Upper lobe of right lung (tissue), 1 donor: Measurements from ENCODE around the gene ZNF746. TPM values are rescaled to one million over a fixed set of nuclear protein-coding genes. Genes with fewer than 3 reads are reported as not detected.

ENCODE experiments used
- ATAC-seq: fragments of 200-7000 bp; cut with Tn5 transposase; one replicate; pipeline ENCODE4 v1.9.1; 2020; ENCODE audit warnings: mild to moderate bottlenecking, moderate library complexity
- DNase-seq: peaks from one replicate; pipeline ENCODE4 v3.0.0-alpha.2; 2020
- H3K27ac ChIP-seq: fragments of 200-600 bp; one replicate; pipeline ENCODE4 v1.8.0; 2022
- H3K27me3 ChIP-seq: fragments of 200-600 bp; one replicate; pipeline ENCODE4 v1.8.0; 2022; ENCODE audit warnings: mild to moderate bottlenecking
- H3K36me3 ChIP-seq: fragments of 200-600 bp; one replicate; pipeline ENCODE4 v1.8.0; 2022
- H3K4me1 ChIP-seq: fragments of 200-600 bp; one replicate; pipeline ENCODE4 v1.8.0; 2022
- H3K4me3 ChIP-seq: fragments of 200-600 bp; one replicate; pipeline ENCODE4 v1.8.0; 2022; ENCODE audit warnings: mild to moderate bottlenecking
- H3K9me3 ChIP-seq: fragments of 200-600 bp; one replicate; pipeline ENCODE4 v1.8.0; 2022
- intact Hi-C: fragments of 100-400 bp; cut with DNase I; formaldehyde crosslinking; loops from one replicate; pipeline ENCODE4 v1.11.0; 2022
- total RNA-seq: library from RNA; stranded (reverse); fragmentation: NEBNext Ultra II Directional; extraction: Animal tissue kit (Norgen Biotek cat#: 25700); gene quantifications from one replicate; pipeline ENCODE4 v1.2.1, GENCODE V29; 2021
- TF ChIP-seq, protein P1 (sequence below): fragments of 200-600 bp; IDR thresholded peaks from one replicate; pipeline ENCODE4 v1.8.0; 2022; ENCODE audit warnings: antibody characterized with exemption
- donor health status: DM: no; HTN: yes; CAD: no; lungs with severe emphysema.

ZNF746 gene
- total RNA-seq, 1 donor from 2014 or later, result 17.0 TPM

GRCh38 chr7:149529136-149529718, 31.6 kb upstream of the ZNF746 start:
- no peak overlapping the region for H3K4me3 ChIP-seq
- H3K36me3 ChIP-seq, result no peaks in the 10 kb centered on the region
- no peak for DNase-seq
- intact Hi-C loops, result no loop called here
- H3K9me3 ChIP-seq, result peaks cover 36% of the 10 kb centered on the region
- TF ChIP-seq, protein P1, sequence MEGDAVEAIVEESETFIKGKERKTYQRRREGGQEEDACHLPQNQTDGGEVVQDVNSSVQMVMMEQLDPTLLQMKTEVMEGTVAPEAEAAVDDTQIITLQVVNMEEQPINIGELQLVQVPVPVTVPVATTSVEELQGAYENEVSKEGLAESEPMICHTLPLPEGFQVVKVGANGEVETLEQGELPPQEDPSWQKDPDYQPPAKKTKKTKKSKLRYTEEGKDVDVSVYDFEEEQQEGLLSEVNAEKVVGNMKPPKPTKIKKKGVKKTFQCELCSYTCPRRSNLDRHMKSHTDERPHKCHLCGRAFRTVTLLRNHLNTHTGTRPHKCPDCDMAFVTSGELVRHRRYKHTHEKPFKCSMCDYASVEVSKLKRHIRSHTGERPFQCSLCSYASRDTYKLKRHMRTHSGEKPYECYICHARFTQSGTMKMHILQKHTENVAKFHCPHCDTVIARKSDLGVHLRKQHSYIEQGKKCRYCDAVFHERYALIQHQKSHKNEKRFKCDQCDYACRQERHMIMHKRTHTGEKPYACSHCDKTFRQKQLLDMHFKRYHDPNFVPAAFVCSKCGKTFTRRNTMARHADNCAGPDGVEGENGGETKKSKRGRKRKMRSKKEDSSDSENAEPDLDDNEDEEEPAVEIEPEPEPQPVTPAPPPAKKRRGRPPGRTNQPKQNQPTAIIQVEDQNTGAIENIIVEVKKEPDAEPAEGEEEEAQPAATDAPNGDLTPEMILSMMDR, result no peak
- no peak for ATAC-seq
- H3K4me1 ChIP-seq, result no peaks in the 10 kb centered on the region
- no peak overlapping the region for H3K27ac ChIP-seq
- H3K27me3 ChIP-seq, result no peaks in the 10 kb centered on the region

DNA sequence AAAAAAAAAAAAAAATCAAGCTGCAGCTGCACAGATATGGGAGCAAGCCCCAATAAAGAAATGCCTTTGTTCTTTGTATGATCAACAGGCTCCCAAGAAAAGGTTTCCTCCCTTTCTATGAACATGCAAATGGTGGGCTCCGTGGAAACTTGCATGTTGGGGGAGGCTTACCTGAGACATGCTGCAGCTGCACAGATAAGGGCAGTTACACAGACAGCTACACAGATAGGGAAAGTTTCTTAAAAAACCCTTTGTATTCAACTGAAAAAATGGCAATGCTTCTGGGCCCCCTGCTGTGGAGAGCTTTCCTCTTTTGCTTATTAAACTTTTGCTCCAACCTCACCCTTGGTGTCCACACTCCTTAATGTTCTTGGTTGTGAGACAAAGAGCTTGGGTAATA, 29.8 kb upstream of the ZNF746 start:
- Histone ChIP-seq H3K4me1 (no peaks in the 10 kb centered on the region), H3K27me3 (no peaks in the 10 kb centered on the region), H3K27ac (no peak overlapping the region), H3K4me3 (no peak overlapping the region), H3K36me3 (no peaks in the 10 kb centered on the region), H3K9me3 (peaks cover 28% of the 10 kb centered on the region)
- ATAC-seq, result no peak
- intact Hi-C loops, result no loop called here
- TF ChIP-seq, protein P1, result no peak
- no peak for DNase-seq

DNA sequence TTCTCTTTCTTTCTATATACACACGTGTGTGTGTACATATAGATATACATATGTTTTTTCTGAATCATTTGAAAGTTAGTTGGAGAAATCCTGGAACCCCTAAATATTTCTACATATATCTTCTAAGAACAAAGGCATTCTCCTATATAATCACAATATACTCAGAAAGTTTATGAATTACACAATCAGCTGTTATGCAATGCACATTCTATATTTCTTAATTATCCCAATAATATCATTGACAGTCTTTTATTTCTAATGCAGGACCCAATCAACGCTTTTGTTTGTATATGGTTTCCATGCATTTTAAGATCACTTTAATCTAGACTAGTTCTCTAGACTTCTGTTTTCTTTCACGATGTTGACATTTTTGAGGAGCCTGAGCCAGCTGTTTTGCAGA, 27.7 kb upstream of the ZNF746 start:
- Histone ChIP-seq H3K27me3 (no peaks in the 10 kb centered on the region), H3K4me3 (no peak overlapping the region), H3K4me1 (no peaks in the 10 kb centered on the region), H3K27ac (no peak overlapping the region), H3K9me3 (peaks cover 14% of the 10 kb centered on the region), H3K36me3 (no peaks in the 10 kb centered on the region)
- no peak for DNase-seq
- intact Hi-C loops, result no loop called here
- no peak for ATAC-seq
- TF ChIP-seq, protein P1, result no peak

DNA sequence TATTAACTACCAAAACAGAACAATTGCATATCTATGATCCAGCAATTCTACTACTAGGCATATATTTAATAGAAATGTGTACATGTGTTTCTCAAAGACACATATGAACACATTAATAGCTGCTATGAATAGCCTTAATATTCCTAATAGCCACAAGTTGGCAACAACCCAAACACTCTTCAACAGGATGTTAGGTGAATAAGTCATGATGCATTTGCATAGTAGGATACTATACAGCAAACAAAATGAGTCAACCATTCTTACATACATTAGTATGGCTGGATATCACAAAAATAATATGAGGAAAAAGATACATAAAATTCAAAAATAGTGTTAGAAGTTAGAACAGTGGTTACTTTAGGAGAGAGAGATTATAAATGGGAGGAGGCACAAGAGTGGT, 26.8 kb upstream of the ZNF746 start:
- Histone ChIP-seq H3K9me3 (peaks cover 10% of the 10 kb centered on the region), H3K4me1 (no peaks in the 10 kb centered on the region), H3K4me3 (no peak overlapping the region), H3K27ac (no peak overlapping the region), H3K36me3 (no peaks in the 10 kb centered on the region), H3K27me3 (no peaks in the 10 kb centered on the region)
- TF ChIP-seq, protein P1, result no peak
- no peak for DNase-seq
- no peak for ATAC-seq
- intact Hi-C loops, result no loop called here

- Histone ChIP-seq H3K4me3 (no peak overlapping the region), H3K4me1 (no peaks in the 10 kb centered on the region), H3K27ac (no peak overlapping the region), H3K27me3 (no peaks in the 10 kb centered on the region), H3K9me3 (peaks cover 15% of the 10 kb centered on the region), H3K36me3 (no peaks in the 10 kb centered on the region)
- TF ChIP-seq, protein P1, result no peak
- ATAC-seq (no peak), DNase-seq (no peak)
- intact Hi-C loops, result no loop called here
Observed at GRCh38 chr7:149510248-149510647, 12.6 kb upstream of the ZNF746 start.

GRCh38 chr7:149509774-149510173, 12.2 kb upstream of the ZNF746 start:
- TF ChIP-seq, protein P1, result no peak
- no peak overlapping the region for H3K27ac ChIP-seq
- H3K36me3 ChIP-seq, result no peaks in the 10 kb centered on the region
- H3K4me1 ChIP-seq, result no peaks in the 10 kb centered on the region
- intact Hi-C loops, result no loop called here
- H3K27me3 ChIP-seq, result no peaks in the 10 kb centered on the region
- H3K9me3 ChIP-seq, result peaks cover 15% of the 10 kb centered on the region
- DNase-seq (no peak), ATAC-seq (no peak)
- no peak overlapping the region for H3K4me3 ChIP-seq
